Measurements from ENCODE around the gene HOXA3.

DNA sequence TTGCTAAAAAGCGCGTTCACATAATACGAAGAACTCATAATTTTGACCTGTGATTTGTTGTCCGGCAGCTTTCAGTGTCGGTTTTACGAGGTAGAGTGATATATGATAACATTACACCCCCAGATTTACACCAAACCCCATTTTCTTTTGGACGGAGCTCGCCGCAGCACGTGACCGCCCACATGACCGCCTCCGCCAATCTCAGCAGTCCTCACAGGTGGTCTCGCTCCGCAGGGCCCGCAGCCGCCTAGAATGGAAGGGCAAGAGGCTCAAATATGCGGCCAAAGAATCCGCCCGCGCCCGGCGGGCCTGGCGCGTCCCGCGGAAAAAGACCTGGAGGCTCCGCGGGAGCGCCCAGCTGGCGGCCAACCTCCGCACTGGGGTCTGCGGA lies 4.1 kb upstream of the HOXA3 start, which contains the start of gene HOXA7:
- TF ChIP-seq, protein P1, sequence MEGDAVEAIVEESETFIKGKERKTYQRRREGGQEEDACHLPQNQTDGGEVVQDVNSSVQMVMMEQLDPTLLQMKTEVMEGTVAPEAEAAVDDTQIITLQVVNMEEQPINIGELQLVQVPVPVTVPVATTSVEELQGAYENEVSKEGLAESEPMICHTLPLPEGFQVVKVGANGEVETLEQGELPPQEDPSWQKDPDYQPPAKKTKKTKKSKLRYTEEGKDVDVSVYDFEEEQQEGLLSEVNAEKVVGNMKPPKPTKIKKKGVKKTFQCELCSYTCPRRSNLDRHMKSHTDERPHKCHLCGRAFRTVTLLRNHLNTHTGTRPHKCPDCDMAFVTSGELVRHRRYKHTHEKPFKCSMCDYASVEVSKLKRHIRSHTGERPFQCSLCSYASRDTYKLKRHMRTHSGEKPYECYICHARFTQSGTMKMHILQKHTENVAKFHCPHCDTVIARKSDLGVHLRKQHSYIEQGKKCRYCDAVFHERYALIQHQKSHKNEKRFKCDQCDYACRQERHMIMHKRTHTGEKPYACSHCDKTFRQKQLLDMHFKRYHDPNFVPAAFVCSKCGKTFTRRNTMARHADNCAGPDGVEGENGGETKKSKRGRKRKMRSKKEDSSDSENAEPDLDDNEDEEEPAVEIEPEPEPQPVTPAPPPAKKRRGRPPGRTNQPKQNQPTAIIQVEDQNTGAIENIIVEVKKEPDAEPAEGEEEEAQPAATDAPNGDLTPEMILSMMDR (IDR thresholded peaks at IDR 0.05; ENCODE audit: low read depth, low read length) = no peak
- TF ChIP-seq MYC (IDR thresholded peaks at IDR 0.05; ENCODE audit: low read depth, low read length) (no peak), POLR2A (IDR thresholded peaks at IDR 0.05; ENCODE audit: extremely low read depth, insufficient read length) (no peak)

Data from NB4 (cell line).